ENCODE measurements around the gene IGFBP6.

- TF ChIP-seq CTCF (IDR thresholded peaks at IDR 0.05; ENCODE audit: low read length) (no peak), EZH2 (optimal IDR thresholded peaks at IDR 0.05; ENCODE audit: low read depth, low read length) (no peak)
These were observed 48.2 kb downstream of the IGFBP6 start for GRCh38 chr12:53145383-53146260.
